HG03196 (cell line): Measurements from ENCODE around the gene CDH15.

Source experiments
- ATAC-seq: cut with Tn5 transposase; IDR thresholded peaks from one replicate; pipeline ENCODE4 v1.9.1; 2021; ENCODE audit not compliant: unreplicated experiment

The CDH15 gene

GRCh38 chr16:89171216-89172170 is at the start of gene CDH15:
CDH15 (plus strand) TSS chr16:89171748; CDS start chr16:89171832, 84 bp downstream.
- ATAC-seq, result peak; percentile 69

DNA sequence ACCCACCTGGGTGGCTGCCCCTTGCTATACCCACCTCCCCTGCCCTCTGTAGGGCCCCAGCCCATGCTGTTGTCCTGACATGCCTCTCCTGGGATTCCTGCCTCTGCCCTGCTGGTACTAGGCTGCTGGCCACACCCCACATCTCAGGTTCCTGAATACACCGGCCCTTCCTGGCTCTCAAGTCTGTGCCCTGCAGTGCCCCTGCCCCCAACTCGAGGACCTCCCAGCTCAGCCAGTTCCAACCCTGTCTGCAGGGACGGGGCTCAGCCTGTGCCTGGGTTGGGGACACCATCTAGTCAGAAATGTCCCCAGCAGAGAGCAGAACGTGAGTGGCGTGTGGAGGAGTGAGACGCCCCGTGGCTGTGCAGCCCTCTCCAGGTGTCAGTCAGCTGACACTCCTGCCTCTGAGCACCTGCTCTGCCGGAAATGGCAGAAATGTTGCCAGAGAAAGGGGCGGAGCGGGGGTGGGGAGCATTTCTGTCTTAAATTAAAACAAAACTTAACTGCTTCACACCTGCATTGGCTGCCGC is 49.2 kb upstream of the CDH15 start:
- ATAC-seq, result no peak

DNA sequence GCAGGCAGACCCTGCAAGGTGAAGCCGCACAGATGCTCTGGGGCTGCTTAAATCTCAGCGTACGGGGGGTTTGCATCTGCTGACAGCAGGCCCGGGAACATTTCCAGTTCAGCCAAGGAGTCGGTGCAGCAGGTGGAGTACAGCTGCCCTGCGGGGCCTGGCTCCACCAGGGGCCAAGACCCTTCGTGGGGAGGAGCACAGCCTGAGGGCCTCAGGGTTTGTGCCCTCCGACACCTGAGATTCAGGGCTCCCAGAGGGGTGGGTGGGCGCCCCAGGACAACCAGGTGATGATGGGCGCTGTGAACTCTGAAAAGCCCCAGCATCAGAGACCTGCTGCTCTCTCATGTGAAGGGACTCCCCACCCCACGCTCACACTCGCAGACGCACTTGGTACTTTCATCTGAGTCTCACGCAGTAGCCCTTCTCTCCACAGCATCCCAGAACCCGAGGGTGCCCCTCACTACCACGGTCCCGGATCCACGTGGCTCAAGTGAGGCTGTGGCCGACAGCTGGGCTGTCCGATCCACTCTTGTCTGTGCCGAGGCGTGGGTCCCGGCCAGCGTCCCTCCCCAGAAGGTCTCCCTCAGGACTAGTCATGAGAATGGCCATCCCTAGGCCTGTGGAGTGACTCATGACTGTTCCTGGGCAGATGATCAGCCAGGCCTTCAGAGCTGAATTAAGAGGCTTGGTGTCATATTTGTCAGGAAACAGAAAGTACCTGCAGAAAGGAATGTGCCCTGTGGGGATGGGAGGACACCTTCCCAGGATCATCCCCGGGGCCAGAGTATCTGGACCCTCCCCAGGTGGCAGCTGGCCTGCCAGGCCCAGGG is 48.3 kb upstream of the CDH15 start:
- no peak for ATAC-seq

- no peak for ATAC-seq
These were observed 47.8 kb upstream of the CDH15 start for GRCh38 chr16:89123831-89124100.

GRCh38 chr16:89129378-89129777 is 42.2 kb upstream of the CDH15 start:
- no peak for ATAC-seq

DNA sequence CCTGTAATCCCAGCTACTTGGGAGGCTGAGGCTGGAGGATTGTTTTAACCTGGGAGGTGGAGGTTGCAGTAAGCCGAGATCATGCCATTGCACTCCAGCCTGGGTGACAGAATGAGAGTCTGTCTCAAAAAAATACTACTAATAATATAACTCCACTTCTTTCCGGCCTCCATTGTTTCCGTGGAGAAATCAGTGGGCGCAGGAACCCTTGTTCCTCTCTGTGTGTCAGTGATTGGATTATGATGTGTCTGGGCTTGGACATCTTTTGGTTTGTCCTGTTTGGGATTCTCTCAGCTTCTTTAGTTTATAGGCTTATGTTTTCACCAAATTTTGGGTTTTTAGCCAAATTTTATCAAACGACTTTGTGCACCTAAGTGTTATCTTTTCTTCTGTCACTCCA is 41.1 kb upstream of the CDH15 start:
- no peak for ATAC-seq

GRCh38 chr16:89131783-89132182 is 39.8 kb upstream of the CDH15 start:
- ATAC-seq, result no peak

GRCh38 chr16:89132194-89133005 is 39.1 kb upstream of the CDH15 start:
- ATAC-seq, result no peak

DNA sequence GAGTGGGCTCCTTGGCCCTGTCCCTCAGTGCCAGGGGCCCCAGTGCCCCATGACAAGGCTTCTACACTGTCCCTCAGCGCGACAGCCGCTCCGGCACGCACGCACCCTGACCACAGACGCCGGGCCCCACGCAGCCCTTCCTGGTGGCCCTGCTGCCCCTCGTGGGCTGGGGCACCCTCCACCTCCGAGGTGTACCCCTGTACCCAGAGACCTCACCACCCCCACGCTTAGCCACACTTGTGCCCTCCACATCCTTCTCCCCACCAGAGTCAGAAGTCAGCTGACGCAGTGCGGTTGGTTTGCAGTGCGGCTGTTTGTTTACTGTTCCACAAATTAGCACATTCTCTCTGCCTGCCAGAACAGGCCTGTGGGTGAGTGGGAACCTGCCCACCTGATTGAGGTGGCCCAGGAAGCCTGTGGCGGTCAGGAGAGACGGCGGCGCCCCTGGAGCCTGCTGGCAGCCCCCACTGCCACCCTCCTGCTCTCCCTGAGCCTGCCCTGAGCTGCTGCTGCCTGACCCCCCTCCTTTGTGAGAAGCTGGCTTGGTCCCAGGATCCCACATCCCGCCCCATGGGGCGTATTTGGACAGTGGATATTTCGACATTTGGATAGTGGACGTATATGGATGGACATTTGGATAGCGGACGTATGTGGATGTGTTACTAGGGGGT is 38.0 kb upstream of the CDH15 start:
- no peak for ATAC-seq

GRCh38 chr16:89134269-89134668 is 37.3 kb upstream of the CDH15 start:
- ATAC-seq, result no peak

DNA sequence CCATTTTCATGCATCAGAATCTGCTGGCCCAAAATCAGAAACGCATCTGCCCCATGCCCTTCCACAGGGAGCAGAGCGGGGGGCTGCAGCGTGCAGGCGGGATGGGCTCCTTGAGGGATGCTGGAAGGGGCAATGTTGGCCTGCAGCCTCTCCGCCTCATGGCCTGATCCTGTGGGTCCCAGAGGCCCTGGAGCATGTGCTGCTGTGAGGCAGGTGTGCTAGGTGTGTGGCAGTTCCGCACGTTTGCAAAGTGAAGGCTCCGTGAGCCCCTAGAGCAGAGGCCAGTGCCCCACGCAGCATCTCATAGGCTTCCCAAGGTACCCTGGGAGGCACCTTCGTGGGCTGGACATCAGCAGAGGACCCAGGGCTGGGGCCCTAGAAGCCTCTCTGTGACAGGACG is 36.4 kb upstream of the CDH15 start:
- ATAC-seq, result no peak

GRCh38 chr16:89135971-89136765 is 35.4 kb upstream of the CDH15 start:
- no peak for ATAC-seq

DNA sequence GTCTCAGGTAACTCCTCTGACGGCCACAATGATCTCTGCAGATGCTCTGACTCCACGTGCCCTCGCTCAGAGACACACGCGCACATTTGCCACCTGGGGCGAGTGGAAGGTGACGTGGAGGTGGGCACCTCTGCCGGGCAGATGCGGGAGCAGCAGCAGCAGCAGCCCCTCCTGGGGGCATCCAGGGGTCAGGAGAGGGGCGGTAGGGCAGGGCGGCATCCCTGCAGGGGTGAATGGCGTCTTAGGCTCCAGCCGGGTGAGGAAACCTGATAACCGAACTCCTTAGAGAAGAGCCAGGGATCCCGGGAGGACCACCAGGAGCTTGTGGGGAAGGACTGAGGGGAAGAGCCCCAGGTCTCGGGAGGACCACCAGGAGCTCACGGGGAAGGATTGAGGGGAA is 34.6 kb upstream of the CDH15 start:
- ATAC-seq, result no peak

GRCh38 chr16:89137666-89138512 is 33.7 kb upstream of the CDH15 start:
- ATAC-seq, result no peak

DNA sequence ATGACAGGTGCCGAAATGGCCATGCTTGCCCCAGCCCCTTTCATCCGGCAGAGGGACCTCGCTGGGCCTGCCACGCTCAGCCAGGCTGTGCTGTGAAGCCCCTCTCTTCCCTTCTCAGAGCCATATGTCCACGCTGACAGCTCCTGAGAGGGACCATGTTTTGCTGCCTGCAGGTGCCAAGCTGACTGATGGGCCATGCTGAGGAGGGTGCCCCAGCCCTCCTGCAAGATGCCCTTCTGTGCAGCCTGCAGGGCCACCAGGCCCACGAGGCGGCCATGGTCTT is 33.1 kb upstream of the CDH15 start:
- ATAC-seq, result no peak

DNA sequence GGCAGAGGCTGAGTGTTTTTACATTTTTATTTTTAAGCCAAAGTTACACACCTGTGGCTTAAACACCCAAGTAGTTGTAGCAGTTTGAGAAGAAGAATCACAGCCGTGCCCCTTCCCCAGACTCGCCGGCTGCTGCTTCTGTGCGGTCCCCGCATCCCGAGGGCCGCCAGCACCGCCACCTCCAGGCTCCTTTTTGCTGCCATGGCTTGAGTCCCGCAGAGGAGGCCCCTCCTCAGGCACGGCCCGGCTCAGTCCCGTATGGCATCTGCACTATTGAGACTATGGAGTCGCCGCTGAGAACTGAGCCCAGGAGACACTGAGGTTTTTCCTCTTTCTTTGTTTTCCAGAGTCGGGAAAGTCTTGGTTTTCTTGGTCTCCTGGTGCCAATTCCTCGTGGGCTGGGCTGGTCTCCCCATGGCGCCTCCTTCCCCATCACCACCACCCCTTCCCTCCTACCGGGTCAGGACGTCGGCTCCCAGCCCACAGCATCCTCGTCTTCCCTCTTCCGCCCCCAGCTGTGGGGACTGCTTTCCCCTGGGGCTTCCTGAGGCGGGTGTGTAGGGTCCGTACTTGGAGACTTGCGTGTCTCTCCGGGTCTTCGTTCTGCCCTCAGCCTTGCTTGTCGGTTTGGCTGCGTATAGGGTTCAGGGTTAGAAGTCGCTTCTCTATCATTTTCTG is 32.6 kb upstream of the CDH15 start:
- no peak for ATAC-seq

- ATAC-seq, result no peak
These were observed 31.6 kb upstream of the CDH15 start for GRCh38 chr16:89139907-89140361.

GRCh38 chr16:89140401-89140800 is 31.1 kb upstream of the CDH15 start:
- no peak for ATAC-seq
